22Rv1 (cell line): ENCODE results near the gene DDX42.

ENCODE experiments used
- CTCF ChIP-seq: fragments of 450-650 bp; IDR thresholded peaks from 2 replicates; pipeline ENCODE4 v1.5.1; 2017; ENCODE audit warnings: mild to moderate bottlenecking
- ZFX ChIP-seq: fragments of 450-650 bp; IDR thresholded peaks from 2 replicates; pipeline ENCODE4 v1.6.1; 2017; ENCODE audit warnings: antibody characterized with exemption, borderline replicate concordance

DNA sequence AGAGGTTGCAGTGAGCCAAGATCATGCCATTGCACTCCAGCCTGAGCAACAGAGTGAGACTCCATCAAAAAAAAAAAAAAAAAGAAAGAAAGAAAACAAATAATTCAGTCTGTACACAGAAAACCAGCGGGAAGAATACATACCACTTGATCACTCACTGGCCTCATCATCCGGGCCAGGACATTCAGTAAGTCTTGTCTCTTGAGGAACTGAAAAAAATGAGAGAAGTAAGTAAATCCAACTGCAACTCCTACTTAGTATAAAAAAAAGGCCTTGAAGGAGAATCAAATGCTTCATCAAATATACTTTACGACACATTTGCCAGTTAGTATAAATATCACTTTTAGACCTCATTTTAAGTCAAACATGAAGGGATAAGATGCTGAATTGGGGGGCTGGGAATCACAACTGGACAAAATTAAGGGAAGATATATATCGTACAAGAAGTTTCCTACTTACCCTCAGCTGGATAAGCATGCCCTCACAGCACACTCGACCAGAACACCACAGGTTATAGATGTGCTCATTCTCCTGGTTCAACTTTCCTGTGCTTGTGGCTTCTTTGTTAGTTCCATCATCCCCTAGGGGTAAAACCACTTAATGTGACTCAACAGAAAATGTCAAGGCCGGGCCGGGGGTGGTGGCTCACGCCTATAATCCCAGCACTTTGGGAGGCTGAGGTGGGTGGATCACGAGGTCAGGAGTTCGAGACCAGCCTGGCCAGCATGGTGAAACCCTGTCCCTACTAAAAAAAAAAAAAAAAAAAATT, 13.0 kb upstream of the DDX42 start:
- TF ChIP-seq ZFX, result no peak
- TF ChIP-seq CTCF, result no peak
